ENCODE data around the gene ALPL. TPM values are rescaled to one million over a fixed set of nuclear protein-coding genes. Genes with fewer than 3 reads are reported as not detected.

The ALPL gene
- total RNA-seq, 1 experiment from 2014 or later, result 140 TPM

DNA sequence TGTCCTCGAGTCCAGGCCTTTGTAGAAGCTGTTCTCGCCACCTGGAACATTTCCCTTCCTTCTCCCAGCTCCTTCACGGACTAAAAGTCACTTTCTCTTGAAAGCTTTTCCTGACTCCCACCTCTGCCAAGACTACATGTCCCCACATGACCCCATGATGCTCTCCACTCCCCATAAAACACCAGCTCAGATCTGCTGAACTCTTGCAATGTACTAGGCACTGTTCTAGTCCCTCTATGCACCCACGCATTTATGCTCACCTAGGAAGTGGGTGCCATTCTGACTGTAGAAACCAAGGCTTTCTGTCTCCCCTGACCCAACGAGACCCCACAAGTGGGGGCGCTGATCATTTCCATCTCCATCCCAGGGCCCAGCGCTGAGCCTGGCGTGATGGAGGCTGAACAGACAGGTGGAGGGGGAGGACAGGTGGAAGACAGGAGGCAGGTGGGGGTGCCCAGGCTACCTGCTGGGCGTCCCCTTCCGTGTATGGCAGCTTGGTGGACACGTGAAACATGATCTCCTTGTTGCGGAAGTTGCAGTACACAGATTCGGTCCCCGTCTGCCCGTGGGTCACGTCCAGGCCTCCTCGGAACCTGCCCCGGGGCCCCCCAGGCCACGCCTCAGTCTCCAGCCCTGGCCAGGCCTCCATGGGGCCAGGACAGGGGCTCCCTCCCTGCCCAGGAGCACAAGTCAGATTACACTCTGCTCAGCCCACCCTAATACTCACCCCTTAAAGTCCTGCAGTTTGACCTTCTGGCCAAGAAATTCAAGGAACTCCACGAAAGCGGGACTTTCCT is 102.0 kb downstream of the ALPL start:
- no peak for ATAC-seq

DNA sequence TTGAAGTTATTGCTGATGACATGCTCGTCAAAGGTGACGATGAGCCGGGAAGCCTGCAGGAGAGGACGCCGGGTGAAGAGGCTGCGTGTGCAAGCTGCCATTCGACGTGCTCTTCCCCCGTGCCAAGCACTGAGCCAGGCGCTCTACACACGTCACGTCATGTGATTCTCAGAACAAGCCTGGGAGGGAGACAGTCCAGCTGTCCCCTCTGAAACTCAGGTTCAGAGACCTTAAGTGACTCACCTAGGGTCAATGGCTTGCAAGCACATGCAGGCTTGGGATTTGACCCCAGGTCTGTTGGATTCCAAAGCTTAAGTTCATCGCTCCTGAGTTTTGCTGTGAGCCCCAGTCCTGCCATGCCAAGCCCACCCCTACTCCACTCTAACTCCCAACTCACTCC is 102.8 kb downstream of the ALPL start:
- Mint-ChIP-seq H3K9me3 (no peaks in the 10 kb centered on the region), H3K36me3 (no peaks in the 10 kb centered on the region), H3K4me3 (no peak overlapping the region), H3K4me1 (peaks cover 9% of the 10 kb centered on the region), H3K27ac (no peak overlapping the region), H3K27me3 (ENCODE audit: low read depth) (no peaks in the 10 kb centered on the region)
- CTCF ChIA-PET, result no interaction called here
- ATAC-seq (no peak), DNase-seq (ENCODE audit: low spot score) (no peak)
- POLR2A ChIA-PET, result no interaction called here
- TF ChIP-seq MXD4 (CRISPR knock-in tag; IDR thresholded peaks at IDR 0.05; ENCODE audit: borderline replicate concordance), result no peak
- TF ChIP-seq ZNF121 (CRISPR knock-in tag; IDR thresholded peaks at IDR 0.05), result no peak
- TF ChIP-seq ZNF232 (CRISPR knock-in tag; IDR thresholded peaks at IDR 0.05), result no peak
- TF ChIP-seq, protein P1, sequence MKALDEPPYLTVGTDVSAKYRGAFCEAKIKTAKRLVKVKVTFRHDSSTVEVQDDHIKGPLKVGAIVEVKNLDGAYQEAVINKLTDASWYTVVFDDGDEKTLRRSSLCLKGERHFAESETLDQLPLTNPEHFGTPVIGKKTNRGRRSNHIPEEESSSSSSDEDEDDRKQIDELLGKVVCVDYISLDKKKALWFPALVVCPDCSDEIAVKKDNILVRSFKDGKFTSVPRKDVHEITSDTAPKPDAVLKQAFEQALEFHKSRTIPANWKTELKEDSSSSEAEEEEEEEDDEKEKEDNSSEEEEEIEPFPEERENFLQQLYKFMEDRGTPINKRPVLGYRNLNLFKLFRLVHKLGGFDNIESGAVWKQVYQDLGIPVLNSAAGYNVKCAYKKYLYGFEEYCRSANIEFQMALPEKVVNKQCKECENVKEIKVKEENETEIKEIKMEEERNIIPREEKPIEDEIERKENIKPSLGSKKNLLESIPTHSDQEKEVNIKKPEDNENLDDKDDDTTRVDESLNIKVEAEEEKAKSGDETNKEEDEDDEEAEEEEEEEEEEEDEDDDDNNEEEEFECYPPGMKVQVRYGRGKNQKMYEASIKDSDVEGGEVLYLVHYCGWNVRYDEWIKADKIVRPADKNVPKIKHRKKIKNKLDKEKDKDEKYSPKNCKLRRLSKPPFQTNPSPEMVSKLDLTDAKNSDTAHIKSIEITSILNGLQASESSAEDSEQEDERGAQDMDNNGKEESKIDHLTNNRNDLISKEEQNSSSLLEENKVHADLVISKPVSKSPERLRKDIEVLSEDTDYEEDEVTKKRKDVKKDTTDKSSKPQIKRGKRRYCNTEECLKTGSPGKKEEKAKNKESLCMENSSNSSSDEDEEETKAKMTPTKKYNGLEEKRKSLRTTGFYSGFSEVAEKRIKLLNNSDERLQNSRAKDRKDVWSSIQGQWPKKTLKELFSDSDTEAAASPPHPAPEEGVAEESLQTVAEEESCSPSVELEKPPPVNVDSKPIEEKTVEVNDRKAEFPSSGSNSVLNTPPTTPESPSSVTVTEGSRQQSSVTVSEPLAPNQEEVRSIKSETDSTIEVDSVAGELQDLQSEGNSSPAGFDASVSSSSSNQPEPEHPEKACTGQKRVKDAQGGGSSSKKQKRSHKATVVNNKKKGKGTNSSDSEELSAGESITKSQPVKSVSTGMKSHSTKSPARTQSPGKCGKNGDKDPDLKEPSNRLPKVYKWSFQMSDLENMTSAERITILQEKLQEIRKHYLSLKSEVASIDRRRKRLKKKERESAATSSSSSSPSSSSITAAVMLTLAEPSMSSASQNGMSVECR (CRISPR knock-in tag; IDR thresholded peaks at IDR 0.05; ENCODE audit: borderline replicate concordance), result no peak
- TF ChIP-seq GTF2I (CRISPR knock-in tag; conservative IDR thresholded peaks at IDR 0.05), result no peak
- TF ChIP-seq GABPB1 (CRISPR knock-in tag; IDR thresholded peaks at IDR 0.05), result no peak
- TF ChIP-seq, protein P2, sequence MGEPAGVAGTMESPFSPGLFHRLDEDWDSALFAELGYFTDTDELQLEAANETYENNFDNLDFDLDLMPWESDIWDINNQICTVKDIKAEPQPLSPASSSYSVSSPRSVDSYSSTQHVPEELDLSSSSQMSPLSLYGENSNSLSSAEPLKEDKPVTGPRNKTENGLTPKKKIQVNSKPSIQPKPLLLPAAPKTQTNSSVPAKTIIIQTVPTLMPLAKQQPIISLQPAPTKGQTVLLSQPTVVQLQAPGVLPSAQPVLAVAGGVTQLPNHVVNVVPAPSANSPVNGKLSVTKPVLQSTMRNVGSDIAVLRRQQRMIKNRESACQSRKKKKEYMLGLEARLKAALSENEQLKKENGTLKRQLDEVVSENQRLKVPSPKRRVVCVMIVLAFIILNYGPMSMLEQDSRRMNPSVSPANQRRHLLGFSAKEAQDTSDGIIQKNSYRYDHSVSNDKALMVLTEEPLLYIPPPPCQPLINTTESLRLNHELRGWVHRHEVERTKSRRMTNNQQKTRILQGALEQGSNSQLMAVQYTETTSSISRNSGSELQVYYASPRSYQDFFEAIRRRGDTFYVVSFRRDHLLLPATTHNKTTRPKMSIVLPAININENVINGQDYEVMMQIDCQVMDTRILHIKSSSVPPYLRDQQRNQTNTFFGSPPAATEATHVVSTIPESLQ (CRISPR knock-in tag; IDR thresholded peaks at IDR 0.05), result no peak
- TF ChIP-seq, protein P3, sequence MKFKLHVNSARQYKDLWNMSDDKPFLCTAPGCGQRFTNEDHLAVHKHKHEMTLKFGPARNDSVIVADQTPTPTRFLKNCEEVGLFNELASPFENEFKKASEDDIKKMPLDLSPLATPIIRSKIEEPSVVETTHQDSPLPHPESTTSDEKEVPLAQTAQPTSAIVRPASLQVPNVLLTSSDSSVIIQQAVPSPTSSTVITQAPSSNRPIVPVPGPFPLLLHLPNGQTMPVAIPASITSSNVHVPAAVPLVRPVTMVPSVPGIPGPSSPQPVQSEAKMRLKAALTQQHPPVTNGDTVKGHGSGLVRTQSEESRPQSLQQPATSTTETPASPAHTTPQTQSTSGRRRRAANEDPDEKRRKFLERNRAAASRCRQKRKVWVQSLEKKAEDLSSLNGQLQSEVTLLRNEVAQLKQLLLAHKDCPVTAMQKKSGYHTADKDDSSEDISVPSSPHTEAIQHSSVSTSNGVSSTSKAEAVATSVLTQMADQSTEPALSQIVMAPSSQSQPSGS (CRISPR knock-in tag; IDR thresholded peaks at IDR 0.05; ENCODE audit: borderline replicate concordance, low read depth), result no peak
- no peak for TF ChIP-seq NR1H2 (CRISPR knock-in tag; IDR thresholded peaks at IDR 0.05)
- TF ChIP-seq, protein P4, sequence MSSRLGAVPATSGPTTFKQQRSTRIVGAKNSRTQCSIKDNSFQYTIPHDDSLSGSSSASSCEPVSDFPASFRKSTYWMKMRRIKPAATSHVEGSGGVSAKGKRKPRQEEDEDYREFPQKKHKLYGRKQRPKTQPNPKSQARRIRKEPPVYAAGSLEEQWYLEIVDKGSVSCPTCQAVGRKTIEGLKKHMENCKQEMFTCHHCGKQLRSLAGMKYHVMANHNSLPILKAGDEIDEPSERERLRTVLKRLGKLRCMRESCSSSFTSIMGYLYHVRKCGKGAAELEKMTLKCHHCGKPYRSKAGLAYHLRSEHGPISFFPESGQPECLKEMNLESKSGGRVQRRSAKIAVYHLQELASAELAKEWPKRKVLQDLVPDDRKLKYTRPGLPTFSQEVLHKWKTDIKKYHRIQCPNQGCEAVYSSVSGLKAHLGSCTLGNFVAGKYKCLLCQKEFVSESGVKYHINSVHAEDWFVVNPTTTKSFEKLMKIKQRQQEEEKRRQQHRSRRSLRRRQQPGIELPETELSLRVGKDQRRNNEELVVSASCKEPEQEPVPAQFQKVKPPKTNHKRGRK (CRISPR knock-in tag; IDR thresholded peaks at IDR 0.05; ENCODE audit: borderline replicate concordance), result no peak
- no peak for TF ChIP-seq ZNF138 (CRISPR knock-in tag; conservative IDR thresholded peaks at IDR 0.05)
- TF ChIP-seq, protein P5, sequence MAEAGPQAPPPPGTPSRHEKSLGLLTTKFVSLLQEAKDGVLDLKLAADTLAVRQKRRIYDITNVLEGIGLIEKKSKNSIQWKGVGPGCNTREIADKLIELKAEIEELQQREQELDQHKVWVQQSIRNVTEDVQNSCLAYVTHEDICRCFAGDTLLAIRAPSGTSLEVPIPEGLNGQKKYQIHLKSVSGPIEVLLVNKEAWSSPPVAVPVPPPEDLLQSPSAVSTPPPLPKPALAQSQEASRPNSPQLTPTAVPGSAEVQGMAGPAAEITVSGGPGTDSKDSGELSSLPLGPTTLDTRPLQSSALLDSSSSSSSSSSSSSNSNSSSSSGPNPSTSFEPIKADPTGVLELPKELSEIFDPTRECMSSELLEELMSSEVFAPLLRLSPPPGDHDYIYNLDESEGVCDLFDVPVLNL (CRISPR knock-in tag; IDR thresholded peaks at IDR 0.05; ENCODE audit: borderline replicate concordance, low read depth), result no peak
- TF ChIP-seq, protein P6, sequence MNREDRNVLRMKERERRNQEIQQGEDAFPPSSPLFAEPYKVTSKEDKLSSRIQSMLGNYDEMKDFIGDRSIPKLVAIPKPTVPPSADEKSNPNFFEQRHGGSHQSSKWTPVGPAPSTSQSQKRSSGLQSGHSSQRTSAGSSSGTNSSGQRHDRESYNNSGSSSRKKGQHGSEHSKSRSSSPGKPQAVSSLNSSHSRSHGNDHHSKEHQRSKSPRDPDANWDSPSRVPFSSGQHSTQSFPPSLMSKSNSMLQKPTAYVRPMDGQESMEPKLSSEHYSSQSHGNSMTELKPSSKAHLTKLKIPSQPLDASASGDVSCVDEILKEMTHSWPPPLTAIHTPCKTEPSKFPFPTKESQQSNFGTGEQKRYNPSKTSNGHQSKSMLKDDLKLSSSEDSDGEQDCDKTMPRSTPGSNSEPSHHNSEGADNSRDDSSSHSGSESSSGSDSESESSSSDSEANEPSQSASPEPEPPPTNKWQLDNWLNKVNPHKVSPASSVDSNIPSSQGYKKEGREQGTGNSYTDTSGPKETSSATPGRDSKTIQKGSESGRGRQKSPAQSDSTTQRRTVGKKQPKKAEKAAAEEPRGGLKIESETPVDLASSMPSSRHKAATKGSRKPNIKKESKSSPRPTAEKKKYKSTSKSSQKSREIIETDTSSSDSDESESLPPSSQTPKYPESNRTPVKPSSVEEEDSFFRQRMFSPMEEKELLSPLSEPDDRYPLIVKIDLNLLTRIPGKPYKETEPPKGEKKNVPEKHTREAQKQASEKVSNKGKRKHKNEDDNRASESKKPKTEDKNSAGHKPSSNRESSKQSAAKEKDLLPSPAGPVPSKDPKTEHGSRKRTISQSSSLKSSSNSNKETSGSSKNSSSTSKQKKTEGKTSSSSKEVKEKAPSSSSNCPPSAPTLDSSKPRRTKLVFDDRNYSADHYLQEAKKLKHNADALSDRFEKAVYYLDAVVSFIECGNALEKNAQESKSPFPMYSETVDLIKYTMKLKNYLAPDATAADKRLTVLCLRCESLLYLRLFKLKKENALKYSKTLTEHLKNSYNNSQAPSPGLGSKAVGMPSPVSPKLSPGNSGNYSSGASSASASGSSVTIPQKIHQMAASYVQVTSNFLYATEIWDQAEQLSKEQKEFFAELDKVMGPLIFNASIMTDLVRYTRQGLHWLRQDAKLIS (CRISPR knock-in tag; IDR thresholded peaks at IDR 0.05; ENCODE audit: borderline replicate concordance), result no peak
- TF ChIP-seq, protein P7, sequence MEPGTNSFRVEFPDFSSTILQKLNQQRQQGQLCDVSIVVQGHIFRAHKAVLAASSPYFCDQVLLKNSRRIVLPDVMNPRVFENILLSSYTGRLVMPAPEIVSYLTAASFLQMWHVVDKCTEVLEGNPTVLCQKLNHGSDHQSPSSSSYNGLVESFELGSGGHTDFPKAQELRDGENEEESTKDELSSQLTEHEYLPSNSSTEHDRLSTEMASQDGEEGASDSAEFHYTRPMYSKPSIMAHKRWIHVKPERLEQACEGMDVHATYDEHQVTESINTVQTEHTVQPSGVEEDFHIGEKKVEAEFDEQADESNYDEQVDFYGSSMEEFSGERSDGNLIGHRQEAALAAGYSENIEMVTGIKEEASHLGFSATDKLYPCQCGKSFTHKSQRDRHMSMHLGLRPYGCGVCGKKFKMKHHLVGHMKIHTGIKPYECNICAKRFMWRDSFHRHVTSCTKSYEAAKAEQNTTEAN (CRISPR knock-in tag; IDR thresholded peaks at IDR 0.05), result no peak

More for the DNA sequence above, 102.0 kb downstream of the ALPL start:
- Mint-ChIP-seq H3K9me3 (no peaks in the 10 kb centered on the region), H3K27me3 (ENCODE audit: low read depth) (no peaks in the 10 kb centered on the region), H3K4me1 (peaks cover 11% of the 10 kb centered on the region), H3K4me3 (no peak overlapping the region), H3K36me3 (no peaks in the 10 kb centered on the region), H3K27ac (no peak overlapping the region; the same call in 1 of the 2 replicates)
- POLR2A ChIA-PET, result no interaction called here
- TF ChIP-seq, protein P8, sequence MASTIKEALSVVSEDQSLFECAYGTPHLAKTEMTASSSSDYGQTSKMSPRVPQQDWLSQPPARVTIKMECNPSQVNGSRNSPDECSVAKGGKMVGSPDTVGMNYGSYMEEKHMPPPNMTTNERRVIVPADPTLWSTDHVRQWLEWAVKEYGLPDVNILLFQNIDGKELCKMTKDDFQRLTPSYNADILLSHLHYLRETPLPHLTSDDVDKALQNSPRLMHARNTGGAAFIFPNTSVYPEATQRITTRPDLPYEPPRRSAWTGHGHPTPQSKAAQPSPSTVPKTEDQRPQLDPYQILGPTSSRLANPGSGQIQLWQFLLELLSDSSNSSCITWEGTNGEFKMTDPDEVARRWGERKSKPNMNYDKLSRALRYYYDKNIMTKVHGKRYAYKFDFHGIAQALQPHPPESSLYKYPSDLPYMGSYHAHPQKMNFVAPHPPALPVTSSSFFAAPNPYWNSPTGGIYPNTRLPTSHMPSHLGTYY (CRISPR knock-in tag; IDR thresholded peaks at IDR 0.05), result no peak
- CTCF ChIA-PET, result interaction anchor here (0.7 kb wide), 1 partner anchor 11 kb away, joined by 3 read pairs; no protein-coding TSS in a partner anchor
- no peak for DNase-seq (ENCODE audit: low spot score)
